Right cardiac atrium (tissue), 5 donors: ENCODE data around the gene LCLAT1. TPM values are rescaled to one million over a fixed set of nuclear protein-coding genes. Genes with fewer than 3 reads are reported as not detected.

ENCODE experiments used
- ATAC-seq, 2 donors: fragments of 200-7000 bp; cut with Tn5 transposase; one replicate each; pipeline versions ENCODE4 v1.8.0 to v1.9.1; 2020; ENCODE audit warnings: moderate library complexity in 2 of 2, mild to moderate bottlenecking in 1 of 2
- DNase-seq, 3 donors: peaks; one replicate each; pipeline ENCODE4 v3.0.0-alpha.2; 2020
- H3K27ac ChIP-seq: one replicate; pipeline ENCODE4 v1.5.1; 2013; ENCODE audit warnings: mild to moderate bottlenecking, low read length, control low read depth, moderate library complexity
- H3K27me3 ChIP-seq: one replicate; pipeline ENCODE4 v1.6.1; 2013; ENCODE audit not compliant: control insufficient read depth, insufficient read depth
- H3K4me1 ChIP-seq: one replicate; pipeline ENCODE4 v1.6.1; 2013; ENCODE audit warnings: low read length; ENCODE audit not compliant: control insufficient read depth, insufficient read depth
- H3K4me3 ChIP-seq: one replicate; pipeline ENCODE4 v1.5.1; 2013; ENCODE audit warnings: low read length, control low read depth
- H3K9me3 ChIP-seq: one replicate; pipeline ENCODE4 v1.6.1; 2013; ENCODE audit warnings: low read length; ENCODE audit not compliant: control insufficient read depth
- WGBS: extraction: QIAGEN DNeasy Blood & Tissue Kit; methylation state at CpG from one replicate; pipeline ENCODE4 v1.1.7; 2013; 5-methylcytosine and 5-hydroxymethylcytosine counted together
- intact Hi-C, 4 donors: fragments of 100-400 bp; cut with DNase I; formaldehyde crosslinking; loops; one replicate each; pipeline versions ENCODE4 v1.11.0 to v1.14.0; 2022 to 2023
- long read RNA-seq, 4 donors: library from polyadenylated mRNA; unstranded; transcript quantifications; one replicate each; pipeline ENCODE4 v2.0.0, GENCODE V29; 2020 to 2021
- polyA plus RNA-seq: library from polyadenylated mRNA; stranded (reverse); fragments of 200-250 nt; gene quantifications from one replicate; pipeline ENCODE4 v1.2.3, GENCODE V29; 2013
- total RNA-seq, 4 donors: library from RNA; stranded (reverse); fragmentation: NEBNext Ultra II Directional; extraction: Animal tissue kit (Norgen Biotek cat#: 25700); gene quantifications; one replicate each; pipeline ENCODE4 v1.2.1, GENCODE V29; 2021
- donor health status: healthy with polysubstance abuse.
- donor health status: DM: no; HTN: yes; CAD: no.
- donor health status: DM: no; HTN: no; CAD: no.
- donor health status: DM: no; HTN: yes; CAD: no; lungs with severe emphysema.
- donor health status: DM: yes; HTN: yes; CAD: no.

LCLAT1 gene
- 10 to 100 TPM; 15.8 to 18.7 (median 16.5) TPM for total RNA-seq
- polyA plus RNA-seq, result 5.1 TPM
- long read RNA-seq, donor 1, full-length matches to known transcripts, result 2 of 7 reads
- long read RNA-seq, donor 1, partial matches to known transcripts, result 0 of 7 reads
- long read RNA-seq, donor 1, other reads (novel, unspliced or antisense), result 5 of 7 reads
- long read RNA-seq, donor 2, full-length matches to known transcripts, result 1 of 3 reads
- long read RNA-seq, donor 2, partial matches to known transcripts, result 0 of 3 reads
- long read RNA-seq, donor 2, other reads (novel, unspliced or antisense), result 2 of 3 reads
- long read RNA-seq, donor 3, full-length matches to known transcripts, result 6 of 12 reads
- long read RNA-seq, donor 3, partial matches to known transcripts, result 0 of 12 reads
- long read RNA-seq, donor 3, other reads (novel, unspliced or antisense), result 6 of 12 reads
- long read RNA-seq, donor 4, partial matches to known transcripts, result 0 of 2 reads
- long read RNA-seq, donor 4, other reads (novel, unspliced or antisense), result 2 of 2 reads

DNA sequence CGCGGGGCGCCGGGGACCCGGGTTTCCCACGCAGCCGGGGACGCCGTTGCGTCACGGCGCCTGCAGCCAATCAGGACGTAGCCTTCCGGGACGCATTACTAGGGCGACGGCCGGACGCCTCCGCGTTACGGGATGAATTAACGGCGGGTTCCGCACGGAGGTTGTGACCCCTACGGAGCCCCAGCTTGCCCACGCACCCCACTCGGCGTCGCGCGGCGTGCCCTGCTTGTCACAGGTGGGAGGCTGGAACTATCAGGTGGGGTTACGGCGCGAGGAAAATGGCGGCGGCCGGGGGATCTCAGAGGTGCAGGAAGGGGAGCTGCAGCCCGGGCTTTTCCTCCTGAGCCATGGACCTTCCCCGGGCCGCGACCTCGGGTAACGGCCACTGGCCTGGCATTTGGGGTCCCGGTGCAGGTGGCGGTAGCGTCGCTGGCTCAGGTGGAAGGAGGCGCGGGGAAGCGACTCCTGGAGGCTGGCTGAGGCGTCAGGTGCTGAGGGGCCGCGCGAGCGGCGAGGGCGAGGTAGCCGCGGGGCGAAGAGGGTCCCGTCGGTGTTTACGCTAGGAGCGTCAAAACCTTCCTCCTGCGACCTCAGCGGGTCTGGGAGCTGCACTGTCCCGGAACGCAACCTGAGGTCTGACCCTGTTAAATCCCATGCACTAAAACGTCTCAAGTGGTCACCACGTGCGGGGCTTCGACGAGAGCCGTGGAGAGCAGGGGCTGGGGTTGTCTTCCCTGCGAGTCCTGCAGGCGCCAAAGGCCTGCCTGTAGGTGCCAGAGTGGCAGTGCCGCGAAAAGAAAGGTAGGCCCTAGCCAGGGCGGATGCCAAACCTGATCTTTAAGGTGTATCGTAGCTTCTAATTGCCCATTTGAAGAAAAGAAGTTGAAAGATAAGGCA lies at the start of gene LCLAT1:
LCLAT1 (plus strand) TSS at position 98 of the 897 bp plus-strand sequence. CDS start 78,345 bp downstream, outside the sequence.
- DNase-seq, result peak; percentile 88 to 95 (median 93)
- peak; percentile 98 to 99 for ATAC-seq
- WGBS, result 4% methylated on average over 83 of the region's 83 CpGs

DNA sequence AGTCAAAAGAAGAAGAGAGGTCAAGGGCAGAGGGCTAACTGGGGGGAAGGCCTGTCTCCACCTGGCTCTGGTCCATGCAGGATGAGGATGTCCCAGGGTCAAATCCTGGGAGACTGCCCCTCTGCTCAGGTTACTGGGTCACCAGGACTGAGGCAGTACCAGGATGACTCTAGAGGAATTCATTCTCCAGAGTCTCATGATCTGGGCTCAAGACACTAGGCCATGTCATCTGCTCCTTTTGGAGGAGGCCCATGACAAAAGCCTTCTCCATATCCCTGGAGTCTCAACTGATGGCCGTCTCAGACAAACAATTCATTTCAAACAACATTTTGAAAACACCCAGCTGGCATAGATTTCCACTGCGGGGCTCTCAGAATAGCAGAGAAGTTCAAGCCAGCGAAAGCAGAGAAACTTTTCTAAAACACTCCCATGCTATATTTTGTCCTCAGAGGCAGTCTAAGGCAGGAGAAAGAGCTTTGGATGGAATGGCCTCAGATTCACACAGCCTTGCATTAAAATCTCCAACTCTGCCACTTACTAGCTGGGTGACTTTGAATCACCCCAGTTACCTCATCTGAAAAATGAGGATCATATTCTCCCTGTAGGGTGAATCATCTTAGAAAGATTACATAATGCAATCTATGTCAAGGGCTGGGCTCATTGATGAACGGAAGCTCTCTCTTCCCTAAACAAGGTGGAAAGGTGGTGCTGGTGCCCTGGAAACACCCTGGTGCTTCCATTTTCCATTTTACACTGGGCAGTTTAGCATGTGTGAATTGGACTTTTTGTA lies 48.8 kb upstream of the LCLAT1 start:
- 72% methylated on average over 4 of the region's 4 CpGs for WGBS
- Histone ChIP-seq H3K4me3 (no peak overlapping the region), H3K4me1 (peaks cover 4% of the 10 kb centered on the region), H3K27me3 (no peaks in the 10 kb centered on the region), H3K9me3 (no peaks in the 10 kb centered on the region), H3K27ac (no peak overlapping the region)
- intact Hi-C loops, result no loop called here
- ATAC-seq (no peak), DNase-seq (no peak)

More for the DNA sequence above, at the start of gene LCLAT1:
- Histone ChIP-seq H3K4me1 (peaks cover 3% of the 10 kb centered on the region), H3K27ac (peak within 1 kb of the TSS; percentile 69), H3K9me3 (no peaks in the 10 kb centered on the region), H3K4me3 (peak within 1 kb of the TSS; percentile 92), H3K27me3 (no peaks in the 10 kb centered on the region)
- intact Hi-C loops, result loop anchor here in 1 of 4 donors (10.0 kb wide), 1 partner anchor 213 kb away; the partner anchor contains the start of gene LBH

DNA sequence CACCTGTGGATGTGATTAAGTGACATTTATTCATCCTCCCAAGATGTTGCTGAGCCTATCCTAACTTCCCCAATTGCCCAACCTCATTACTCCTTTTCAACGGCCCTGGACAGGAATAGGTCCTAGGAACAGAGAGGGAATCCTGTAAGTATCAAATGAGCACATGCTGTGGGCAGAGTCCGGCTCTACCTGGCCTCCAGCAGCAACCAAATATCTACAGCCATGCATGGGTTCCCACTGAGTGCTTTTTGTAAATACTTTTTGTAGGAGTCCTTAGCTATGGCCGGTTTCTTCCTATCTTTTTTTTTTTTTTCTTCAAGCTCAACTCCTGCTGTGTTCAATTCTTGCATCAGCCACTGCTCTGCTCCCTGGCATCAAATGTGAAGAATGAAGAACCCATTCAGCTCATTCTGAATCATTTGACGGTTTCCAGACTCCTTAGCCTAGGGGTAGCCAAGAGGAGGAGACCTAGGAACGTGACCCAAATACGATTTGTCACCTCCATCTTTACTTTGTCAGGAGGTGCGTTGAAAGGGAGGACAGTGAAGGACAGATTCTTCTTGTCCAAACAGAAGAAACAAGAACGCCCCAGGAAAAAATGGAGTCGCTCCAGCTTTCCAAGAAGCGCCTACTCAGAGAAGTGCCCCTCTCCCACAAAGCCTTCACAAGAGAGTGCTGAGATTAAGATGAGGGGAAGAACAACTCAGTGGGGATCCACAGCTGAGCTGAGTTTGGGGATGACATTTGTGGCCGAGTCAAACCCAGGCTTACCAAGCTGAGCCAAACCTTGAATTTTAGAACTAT lies 46.7 kb upstream of the LCLAT1 start:
- Histone ChIP-seq H3K4me3 (no peak overlapping the region), H3K4me1 (peaks cover 11% of the 10 kb centered on the region), H3K9me3 (no peaks in the 10 kb centered on the region), H3K27me3 (no peaks in the 10 kb centered on the region), H3K27ac (no peak overlapping the region)
- 74% methylated on average over 11 of the region's 11 CpGs for WGBS
- ATAC-seq (peak; percentile 14 to 57), DNase-seq (no peak)
- intact Hi-C loops, result no loop called here

DNA sequence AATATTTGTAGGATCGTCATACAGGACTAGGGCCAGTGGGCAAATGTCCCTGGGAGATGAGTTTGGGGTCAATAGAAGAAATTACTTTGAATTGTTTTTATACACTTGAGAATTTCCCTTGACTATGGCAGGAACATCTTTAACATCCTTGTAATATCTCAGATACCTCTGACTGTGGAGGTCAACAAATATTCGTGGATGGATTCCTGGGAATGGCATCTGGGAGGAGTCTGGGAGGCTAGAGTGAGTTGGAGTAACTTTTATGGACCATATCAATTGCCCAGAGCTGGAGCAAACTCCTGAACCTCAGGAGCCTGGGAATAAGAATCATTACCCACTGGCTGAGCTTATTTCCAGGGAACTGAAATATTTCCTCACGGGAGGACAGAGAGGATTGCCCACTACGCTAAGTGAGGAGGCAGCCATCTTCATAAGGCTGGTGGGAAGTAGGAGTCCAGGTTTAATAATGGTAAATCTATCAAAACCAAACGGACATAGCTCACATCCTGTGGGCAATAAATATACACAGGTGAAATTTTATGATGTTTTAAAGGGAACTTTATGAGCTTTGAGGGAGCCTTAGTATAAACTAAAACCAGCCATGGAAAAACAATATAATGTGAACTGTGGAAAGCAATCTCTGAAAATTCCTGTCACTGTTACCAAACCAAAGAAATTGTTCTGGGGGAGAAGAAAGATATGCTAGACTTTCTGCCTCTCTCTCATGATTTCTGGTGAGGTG lies 44.4 kb upstream of the LCLAT1 start:
- WGBS, result 74% methylated on average over 5 of the region's 5 CpGs
- Histone ChIP-seq H3K9me3 (no peaks in the 10 kb centered on the region), H3K27me3 (no peaks in the 10 kb centered on the region), H3K4me1 (peaks cover 13% of the 10 kb centered on the region), H3K27ac (no peak overlapping the region), H3K4me3 (no peak overlapping the region)
- no peak for ATAC-seq
- DNase-seq, result no peak
- intact Hi-C loops, result no loop called here

DNA sequence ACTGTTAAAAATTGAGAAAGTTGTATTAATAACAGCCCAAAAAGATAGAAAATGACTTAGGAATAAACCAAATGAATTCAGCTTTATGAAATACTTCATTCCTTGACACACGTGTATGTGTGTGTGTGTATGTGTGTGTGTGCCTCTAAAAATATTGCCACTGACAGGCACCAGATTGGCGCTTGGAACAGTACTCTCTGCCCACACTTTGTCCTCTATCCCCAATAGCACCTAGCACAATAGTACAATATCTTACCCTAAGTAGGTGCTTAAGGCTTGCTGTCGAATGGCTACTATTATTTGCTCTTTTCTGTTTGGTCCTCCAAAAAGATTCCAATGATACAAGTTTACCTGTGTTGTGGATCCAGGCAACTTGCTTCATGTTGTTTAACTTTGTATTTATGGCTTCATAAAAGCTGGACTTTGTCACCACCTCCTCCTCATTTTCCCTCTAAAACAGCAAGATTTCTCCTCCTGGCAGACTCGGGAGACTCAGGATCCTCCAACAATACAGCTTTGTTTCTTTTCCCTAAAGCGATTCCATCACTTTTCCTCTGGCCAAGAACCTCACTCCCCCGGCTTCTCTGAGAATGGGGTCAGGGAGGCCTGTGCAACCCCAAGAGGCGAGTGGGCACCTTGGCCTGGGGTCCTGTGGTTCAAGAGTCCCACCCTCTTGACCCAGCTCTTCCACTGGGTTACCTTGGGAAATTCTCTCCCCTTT lies 43.3 kb upstream of the LCLAT1 start:
- Histone ChIP-seq H3K27me3 (no peaks in the 10 kb centered on the region), H3K27ac (peak overlapping the region; percentile 32), H3K9me3 (no peaks in the 10 kb centered on the region), H3K4me1 (peaks cover 20% of the 10 kb centered on the region), H3K4me3 (no peak overlapping the region)
- 55% methylated on average over 7 of the region's 7 CpGs for WGBS
- intact Hi-C loops, result no loop called here
- ATAC-seq, result peak; percentile 15 to 56
- DNase-seq, result peak; percentile 18 to 60 (median 38)

DNA sequence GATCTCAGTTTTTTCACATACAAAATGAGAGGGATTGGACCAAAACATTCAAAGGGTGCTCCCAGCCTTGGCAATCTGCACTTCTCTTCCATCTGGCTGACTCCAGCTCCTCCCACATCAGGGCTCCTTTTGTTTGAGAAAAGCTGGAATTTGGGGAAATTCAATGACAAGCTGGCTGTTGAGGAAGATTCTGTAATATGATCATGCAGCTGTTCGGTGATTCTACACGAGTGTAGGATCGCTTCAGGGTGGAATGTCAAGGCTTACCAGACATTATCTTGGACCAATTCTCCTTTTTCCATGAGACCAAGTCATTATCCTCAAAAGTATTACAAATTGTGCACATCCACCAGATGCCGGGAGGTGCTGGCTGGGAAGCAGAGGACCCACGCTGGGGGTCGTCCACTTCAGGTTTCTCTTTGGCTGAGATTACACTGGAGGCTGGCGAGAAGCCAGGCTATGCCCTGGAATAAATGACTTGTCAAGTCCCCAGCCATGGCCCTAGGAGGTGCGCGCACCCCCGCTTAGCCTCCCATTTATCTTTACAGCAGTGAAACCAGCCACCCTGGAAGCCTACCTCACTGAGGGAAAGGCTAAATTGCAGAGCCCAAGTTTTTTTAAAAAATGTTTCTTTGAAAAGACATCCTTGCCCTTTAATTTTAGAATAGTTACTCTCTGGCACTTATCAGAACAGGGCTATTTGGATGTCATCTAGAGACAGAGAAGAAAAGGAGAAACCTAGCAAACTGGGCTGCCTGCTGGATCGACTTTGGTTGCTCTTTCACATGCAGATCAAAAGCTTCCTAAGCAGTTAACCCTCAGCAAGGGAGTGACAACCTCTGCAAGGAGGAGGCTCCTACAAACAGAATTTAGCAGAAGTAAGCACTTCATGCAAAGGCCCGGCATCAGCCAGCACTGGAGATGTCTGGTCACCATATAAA lies 42.5 kb upstream of the LCLAT1 start:
- intact Hi-C loops, result loop anchor here in 2 of 4 donors (5.0 kb wide), 1 partner anchor 42 kb away; no protein-coding TSS in a partner anchor
- H3K4me3 ChIP-seq, result no peak overlapping the region
- ATAC-seq, result no peak
- H3K9me3 ChIP-seq, result no peaks in the 10 kb centered on the region
- peak; percentile 20 to 62 (median 52) for DNase-seq
- peak overlapping the region; percentile 32 for H3K27ac ChIP-seq
- peaks cover 20% of the 10 kb centered on the region for H3K4me1 ChIP-seq
- H3K27me3 ChIP-seq, result no peaks in the 10 kb centered on the region
- WGBS, result 60% methylated on average over 12 of the region's 12 CpGs

DNA sequence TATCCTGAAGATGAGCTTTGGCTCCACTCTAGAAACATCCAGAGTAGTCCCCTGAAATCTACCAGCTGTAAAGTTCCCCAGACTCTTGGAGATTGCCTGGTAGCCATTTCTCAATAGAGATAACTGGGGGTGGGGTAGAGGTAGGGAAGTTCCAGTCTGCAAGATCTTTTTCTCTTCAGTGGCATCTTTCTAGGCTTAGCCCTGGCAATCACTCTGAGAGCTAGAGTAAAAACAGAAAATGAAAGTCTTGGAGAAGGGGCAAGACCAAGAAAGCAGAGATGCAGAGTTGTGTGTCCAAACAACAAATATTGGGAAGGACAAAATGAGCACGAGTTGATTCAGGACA lies 41.8 kb upstream of the LCLAT1 start:
- H3K4me3 ChIP-seq, result no peak overlapping the region
- H3K9me3 ChIP-seq, result no peaks in the 10 kb centered on the region
- peaks cover 20% of the 10 kb centered on the region for H3K4me1 ChIP-seq
- intact Hi-C loops, result loop anchor here in 2 of 4 donors (5.0 kb wide), 1 partner anchor 43 kb away; no protein-coding TSS in a partner anchor
- no peak overlapping the region for H3K27ac ChIP-seq
- H3K27me3 ChIP-seq, result no peaks in the 10 kb centered on the region
- ATAC-seq (no peak), DNase-seq (no peak)
- 84% methylated on average over 1 of the region's 1 CpG for WGBS

DNA sequence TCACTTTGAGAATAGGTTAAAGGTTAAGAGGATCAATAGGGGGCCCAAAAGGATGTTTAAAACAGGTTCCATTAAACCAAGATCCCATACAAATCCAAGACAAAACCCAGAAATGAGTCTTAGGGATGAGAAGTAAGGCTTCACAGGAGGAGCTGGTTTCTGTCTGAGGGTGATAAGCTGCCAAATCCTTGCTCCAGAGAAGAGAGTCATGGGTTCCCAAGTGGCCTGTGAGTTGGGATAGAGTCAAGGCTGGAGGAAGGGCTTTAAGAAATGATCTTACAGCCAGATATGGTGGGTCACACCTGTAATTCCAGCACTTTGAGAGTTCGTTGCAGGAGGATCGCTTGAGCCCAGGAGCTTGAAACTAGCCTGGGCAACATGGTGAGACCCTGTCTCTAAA lies 40.2 kb upstream of the LCLAT1 start:
- Histone ChIP-seq H3K4me1 (peaks cover 20% of the 10 kb centered on the region), H3K4me3 (no peak overlapping the region), H3K27me3 (no peaks in the 10 kb centered on the region), H3K9me3 (no peaks in the 10 kb centered on the region), H3K27ac (no peak overlapping the region)
- no peak for DNase-seq
- intact Hi-C loops, result loop anchor here in 2 of 4 donors (5.0 kb wide), 1 partner anchor 45 kb away; no protein-coding TSS in a partner anchor
- WGBS, result 99% methylated on average over 2 of the region's 2 CpGs
- no peak for ATAC-seq
